Effector memory CD8-positive, alpha-beta T cell (primary cell): Measurements from ENCODE around the gene FAM236B.
A peak's percentile ranks its signal among the peaks of the same experiment; 100 is the strongest.
"Not testable (repeated sequence)": the region's sequence is repeated elsewhere in the genome, so short reads cannot be mapped to it uniquely, and the experiment has no call there.

Source experiments
- ATAC-seq: fragments of 150-1000 bp; cut with Tn5 transposase; replicated peaks from 2 replicates; pipeline ENCODE4 v1.10.0; 2021; ENCODE audit warnings: mild to moderate bottlenecking, moderate library complexity
- DNase-seq, 3 experiments: peaks; one replicate each; pipeline ENCODE4 v3.0.0; 2021
- H3K27ac Mint-ChIP-seq, 2 donors: one replicate each; pipeline ENCODE4 v1.8.0; 2022; ENCODE audit warnings: mild to moderate bottlenecking in 2 of 2, mixed read lengths in 2 of 2, moderate library complexity in 2 of 2
- H3K27me3 Mint-ChIP-seq, 2 donors: one replicate each; pipeline ENCODE4 v1.8.0; 2022; ENCODE audit warnings: mixed read lengths in 2 of 2
- H3K36me3 Mint-ChIP-seq: one replicate; pipeline ENCODE4 v1.8.0; 2022; ENCODE audit warnings: mild to moderate bottlenecking, moderate library complexity, mixed read lengths; ENCODE audit not compliant: insufficient read depth
- H3K4me1 Mint-ChIP-seq, 2 donors: one replicate each; pipeline ENCODE4 v1.8.0; 2022; ENCODE audit warnings: low read depth in 2 of 2, mixed read lengths in 2 of 2
- H3K4me3 Mint-ChIP-seq, 2 donors: one replicate each; pipeline ENCODE4 v1.8.0; 2022; ENCODE audit warnings: mild to moderate bottlenecking in 2 of 2, mixed read lengths in 2 of 2, moderate library complexity in 2 of 2
- H3K9me3 Mint-ChIP-seq, 2 donors: one replicate each; pipeline ENCODE4 v1.8.0; 2022; ENCODE audit warnings: mixed read lengths in 2 of 2
- total RNA-seq, 9 experiments: gene quantifications; one replicate each; lab custom pipeline; 2026; lab: John Stamatoyannopoulos, UW

FAM236B gene
- total RNA-seq = 0 reads per million in 9 experiments

- not testable (repeated sequence) for H3K4me3 Mint-ChIP-seq, H3K27ac Mint-ChIP-seq, ATAC-seq, H3K27me3 Mint-ChIP-seq, H3K36me3 Mint-ChIP-seq, DNase-seq, H3K4me1 Mint-ChIP-seq, H3K9me3 Mint-ChIP-seq
These were observed at the start of gene FAM236B for GRCh38 chrX:72782560-72782959. Gene FAM236B (minus strand): TSS chrX:72782660. CDS start chrX:72782560, 100 bp downstream.

- H3K27ac Mint-ChIP-seq, H3K27me3 Mint-ChIP-seq, H3K36me3 Mint-ChIP-seq, ATAC-seq, H3K4me1 Mint-ChIP-seq, H3K9me3 Mint-ChIP-seq, H3K4me3 Mint-ChIP-seq, DNase-seq: not testable (repeated sequence)
These were observed 48.2 kb upstream of the FAM236B start for GRCh38 chrX:72830701-72831100.

GRCh38 chrX:72808110-72808509, 25.6 kb upstream of the FAM236B start, which contains the start of gene FAM236D:
Gene FAM236D (minus strand): TSS chrX:72808210. CDS start chrX:72808110, 100 bp downstream.
- ATAC-seq, H3K27ac Mint-ChIP-seq, H3K4me1 Mint-ChIP-seq, H3K4me3 Mint-ChIP-seq, H3K36me3 Mint-ChIP-seq, DNase-seq, H3K9me3 Mint-ChIP-seq, H3K27me3 Mint-ChIP-seq: not testable (repeated sequence)

GRCh38 chrX:72790390-72790789, 7.9 kb upstream of the FAM236B start:
- ATAC-seq = not testable (repeated sequence)

GRCh38 chrX:72788142-72788541, 5.7 kb upstream of the FAM236B start:
- not testable (repeated sequence) for H3K27ac Mint-ChIP-seq, H3K4me3 Mint-ChIP-seq, ATAC-seq, DNase-seq, H3K4me1 Mint-ChIP-seq, H3K9me3 Mint-ChIP-seq, H3K36me3 Mint-ChIP-seq, H3K27me3 Mint-ChIP-seq

More at GRCh38 chrX:72790390-72790789, 7.9 kb upstream of the FAM236B start:
- H3K9me3 Mint-ChIP-seq, H3K27me3 Mint-ChIP-seq, H3K4me1 Mint-ChIP-seq, H3K27ac Mint-ChIP-seq, H3K36me3 Mint-ChIP-seq, DNase-seq, H3K4me3 Mint-ChIP-seq: not testable (repeated sequence)

GRCh38 chrX:72783964-72784363, 1.5 kb upstream of the FAM236B start:
- H3K4me3 Mint-ChIP-seq, ATAC-seq, H3K27me3 Mint-ChIP-seq, H3K4me1 Mint-ChIP-seq, DNase-seq, H3K27ac Mint-ChIP-seq, H3K9me3 Mint-ChIP-seq, H3K36me3 Mint-ChIP-seq: not testable (repeated sequence)

GRCh38 chrX:72783365-72783936, 991 bp upstream of the FAM236B start:
- not testable (repeated sequence) for H3K4me3 Mint-ChIP-seq

GRCh38 chrX:72778146-72778545, 4.3 kb downstream of the FAM236B start:
- H3K4me3 Mint-ChIP-seq, DNase-seq, H3K27me3 Mint-ChIP-seq, H3K36me3 Mint-ChIP-seq, H3K27ac Mint-ChIP-seq, H3K9me3 Mint-ChIP-seq, H3K4me1 Mint-ChIP-seq: not testable (repeated sequence)
- ATAC-seq = peak; percentile 27

More at GRCh38 chrX:72783365-72783936, 991 bp upstream of the FAM236B start:
- DNase-seq, H3K36me3 Mint-ChIP-seq, H3K9me3 Mint-ChIP-seq, ATAC-seq, H3K27me3 Mint-ChIP-seq, H3K27ac Mint-ChIP-seq, H3K4me1 Mint-ChIP-seq: not testable (repeated sequence)

- not testable (repeated sequence) for H3K27ac Mint-ChIP-seq, DNase-seq, H3K36me3 Mint-ChIP-seq, H3K4me3 Mint-ChIP-seq, H3K9me3 Mint-ChIP-seq, H3K4me1 Mint-ChIP-seq, H3K27me3 Mint-ChIP-seq
- ATAC-seq = peak; percentile 80
These were observed 5.0 kb downstream of the FAM236B start for GRCh38 chrX:72777467-72777790.

- H3K27ac Mint-ChIP-seq, H3K4me3 Mint-ChIP-seq, H3K27me3 Mint-ChIP-seq, H3K9me3 Mint-ChIP-seq, H3K36me3 Mint-ChIP-seq, DNase-seq, H3K4me1 Mint-ChIP-seq: not testable (repeated sequence)
- ATAC-seq = peak; percentile 78
These were observed 5.6 kb downstream of the FAM236B start, which contains the start of gene DMRTC1B for GRCh38 chrX:72776653-72777466. Gene DMRTC1B (plus strand): TSS chrX:72776890. CDS start chrX:72845136, 68,246 bp downstream.

- not testable (repeated sequence) for H3K4me1 Mint-ChIP-seq, H3K27me3 Mint-ChIP-seq, H3K9me3 Mint-ChIP-seq, H3K4me3 Mint-ChIP-seq, H3K36me3 Mint-ChIP-seq, ATAC-seq, H3K27ac Mint-ChIP-seq, DNase-seq
These were observed 22.0 kb downstream of the FAM236B start for GRCh38 chrX:72760454-72760853.

GRCh38 chrX:72748545-72748944, 33.9 kb downstream of the FAM236B start:
- not testable (repeated sequence) for H3K27me3 Mint-ChIP-seq, H3K27ac Mint-ChIP-seq, H3K9me3 Mint-ChIP-seq, H3K4me3 Mint-ChIP-seq, DNase-seq, ATAC-seq, H3K4me1 Mint-ChIP-seq, H3K36me3 Mint-ChIP-seq

- H3K27me3 Mint-ChIP-seq, H3K4me1 Mint-ChIP-seq, H3K27ac Mint-ChIP-seq, H3K36me3 Mint-ChIP-seq, H3K4me3 Mint-ChIP-seq, DNase-seq, H3K9me3 Mint-ChIP-seq, ATAC-seq: not testable (repeated sequence)
These were observed 36.9 kb downstream of the FAM236B start for GRCh38 chrX:72745546-72745945.

- H3K4me3 Mint-ChIP-seq = no peak overlapping the region
- no peaks in the 10 kb centered on the region for H3K9me3 Mint-ChIP-seq
- H3K36me3 Mint-ChIP-seq = no peaks in the 10 kb centered on the region
- DNase-seq (no peak), ATAC-seq (no peak)
- H3K27me3 Mint-ChIP-seq = peaks cover 37 to 72% of the 10 kb centered on the region in 2 donors
- H3K4me1 Mint-ChIP-seq = no peaks in the 10 kb centered on the region
- H3K27ac Mint-ChIP-seq = no peak overlapping the region
These were observed 46.9 kb downstream of the FAM236B start for GRCh38 chrX:72735561-72735960.
